GM21723 (cell line): ENCODE measurements around the gene SIK3.

Experiments used
- ATAC-seq: cut with Tn5 transposase; IDR thresholded peaks from one replicate; pipeline ENCODE4 v1.9.1; 2021; ENCODE audit warnings: mild to moderate bottlenecking, moderate library complexity; ENCODE audit not compliant: unreplicated experiment

Gene SIK3

DNA sequence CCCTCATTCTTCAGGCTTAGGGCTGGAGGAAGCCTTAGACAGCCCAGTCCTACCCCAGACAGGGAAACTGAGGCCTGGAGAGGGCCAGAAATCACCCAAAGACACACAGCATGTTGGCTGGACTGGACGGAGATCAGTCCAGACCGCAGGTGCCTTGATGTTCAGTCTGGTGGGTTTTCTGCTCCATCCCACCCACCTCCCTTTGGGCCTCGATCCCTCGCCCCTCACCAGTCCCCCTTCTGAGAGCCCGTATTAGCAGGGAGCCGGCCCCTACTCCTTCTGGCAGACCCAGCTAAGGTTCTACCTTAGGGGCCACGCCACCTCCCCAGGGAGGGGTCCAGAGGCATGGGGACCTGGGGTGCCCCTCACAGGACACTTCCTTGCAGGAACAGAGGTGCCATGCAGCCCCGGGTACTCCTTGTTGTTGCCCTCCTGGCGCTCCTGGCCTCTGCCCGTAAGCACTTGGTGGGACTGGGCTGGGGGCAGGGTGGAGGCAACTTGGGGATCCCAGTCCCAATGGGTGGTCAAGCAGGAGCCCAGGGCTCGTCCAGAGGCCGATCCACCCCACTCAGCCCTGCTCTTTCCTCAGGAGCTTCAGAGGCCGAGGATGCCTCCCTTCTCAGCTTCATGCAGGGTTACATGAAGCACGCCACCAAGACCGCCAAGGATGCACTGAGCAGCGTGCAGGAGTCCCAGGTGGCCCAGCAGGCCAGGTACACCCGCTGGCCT, 267.9 kb downstream of the SIK3 start:
- no peak for ATAC-seq

DNA sequence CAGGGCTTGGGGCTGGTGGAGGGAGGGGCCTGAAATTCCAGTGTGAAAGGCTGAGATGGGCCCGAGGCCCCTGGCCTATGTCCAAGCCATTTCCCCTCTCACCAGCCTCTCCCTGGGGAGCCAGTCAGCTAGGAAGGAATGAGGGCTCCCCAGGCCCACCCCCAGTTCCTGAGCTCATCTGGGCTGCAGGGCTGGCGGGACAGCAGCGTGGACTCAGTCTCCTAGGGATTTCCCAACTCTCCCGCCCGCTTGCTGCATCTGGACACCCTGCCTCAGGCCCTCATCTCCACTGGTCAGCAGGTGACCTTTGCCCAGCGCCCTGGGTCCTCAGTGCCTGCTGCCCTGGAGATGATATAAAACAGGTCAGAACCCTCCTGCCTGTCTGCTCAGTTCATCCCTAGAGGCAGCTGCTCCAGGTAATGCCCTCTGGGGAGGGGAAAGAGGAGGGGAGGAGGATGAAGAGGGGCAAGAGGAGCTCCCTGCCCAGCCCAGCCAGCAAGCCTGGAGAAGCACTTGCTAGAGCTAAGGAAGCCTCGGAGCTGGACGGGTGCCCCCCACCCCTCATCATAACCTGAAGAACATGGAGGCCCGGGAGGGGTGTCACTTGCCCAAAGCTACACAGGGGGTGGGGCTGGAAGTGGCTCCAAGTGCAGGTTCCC, 268.6 kb downstream of the SIK3 start, which contains the start of gene APOC3:
APOC3 (plus strand) TSS at position 383 of the 659 bp plus-strand sequence. CDS start 676 bp downstream, outside the sequence.
- ATAC-seq = no peak

DNA sequence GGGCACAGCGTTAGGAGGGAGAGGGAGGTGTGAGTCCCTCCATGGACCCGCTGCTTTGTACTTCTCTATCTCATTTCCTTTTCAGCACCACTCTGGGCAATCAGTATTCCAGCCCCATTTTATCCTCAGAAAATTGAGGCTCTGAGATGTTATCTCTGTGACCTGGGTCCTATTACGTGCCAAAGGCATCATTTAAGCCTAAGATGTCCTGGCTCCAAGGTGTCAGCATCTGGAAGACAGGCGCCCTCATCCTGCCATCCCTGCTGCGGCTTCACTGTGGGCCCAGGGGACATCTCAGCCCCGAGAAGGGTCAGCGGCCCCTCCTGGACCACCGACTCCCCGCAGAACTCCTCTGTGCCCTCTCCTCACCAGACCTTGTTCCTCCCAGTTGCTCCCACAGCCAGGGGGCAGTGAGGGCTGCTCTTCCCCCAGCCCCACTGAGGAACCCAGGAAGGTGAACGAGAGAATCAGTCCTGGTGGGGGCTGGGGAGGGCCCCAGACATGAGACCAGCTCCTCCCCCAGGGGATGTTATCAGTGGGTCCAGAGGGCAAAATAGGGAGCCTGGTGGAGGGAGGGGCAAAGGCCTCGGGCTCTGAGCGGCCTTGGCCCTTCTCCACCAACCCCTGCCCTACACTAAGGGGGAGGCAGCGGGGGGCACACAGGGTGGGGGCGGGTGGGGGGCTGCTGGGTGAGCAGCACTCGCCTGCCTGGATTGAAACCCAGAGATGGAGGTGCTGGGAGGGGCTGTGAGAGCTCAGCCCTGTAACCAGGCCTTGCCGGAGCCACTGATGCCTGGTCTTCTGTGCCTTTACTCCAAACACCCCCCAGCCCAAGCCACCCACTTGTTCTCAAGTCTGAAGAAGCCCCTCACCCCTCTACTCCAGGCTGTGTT, 269.4 kb downstream of the SIK3 start:
- ATAC-seq = no peak

DNA sequence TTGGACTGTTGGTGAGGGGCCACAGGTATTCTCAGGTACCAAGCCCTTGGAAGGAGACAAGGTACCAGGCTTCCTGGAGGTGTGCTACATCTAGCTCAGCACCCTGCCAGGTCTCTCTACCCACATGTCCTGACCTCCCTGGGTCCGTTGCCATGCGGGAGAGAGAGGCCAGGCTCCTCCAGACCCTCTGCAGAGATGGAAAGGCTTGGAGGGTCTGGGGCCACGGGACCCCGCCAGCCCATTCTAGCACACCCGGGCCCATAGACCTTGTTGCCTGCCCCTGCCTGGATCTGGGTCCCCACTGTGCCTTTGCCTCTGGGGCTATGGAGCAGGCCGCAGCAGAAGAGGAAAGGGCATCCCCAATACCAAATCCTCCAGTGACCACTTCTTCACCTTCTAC, 270.8 kb downstream of the SIK3 start:
- ATAC-seq = no peak

DNA sequence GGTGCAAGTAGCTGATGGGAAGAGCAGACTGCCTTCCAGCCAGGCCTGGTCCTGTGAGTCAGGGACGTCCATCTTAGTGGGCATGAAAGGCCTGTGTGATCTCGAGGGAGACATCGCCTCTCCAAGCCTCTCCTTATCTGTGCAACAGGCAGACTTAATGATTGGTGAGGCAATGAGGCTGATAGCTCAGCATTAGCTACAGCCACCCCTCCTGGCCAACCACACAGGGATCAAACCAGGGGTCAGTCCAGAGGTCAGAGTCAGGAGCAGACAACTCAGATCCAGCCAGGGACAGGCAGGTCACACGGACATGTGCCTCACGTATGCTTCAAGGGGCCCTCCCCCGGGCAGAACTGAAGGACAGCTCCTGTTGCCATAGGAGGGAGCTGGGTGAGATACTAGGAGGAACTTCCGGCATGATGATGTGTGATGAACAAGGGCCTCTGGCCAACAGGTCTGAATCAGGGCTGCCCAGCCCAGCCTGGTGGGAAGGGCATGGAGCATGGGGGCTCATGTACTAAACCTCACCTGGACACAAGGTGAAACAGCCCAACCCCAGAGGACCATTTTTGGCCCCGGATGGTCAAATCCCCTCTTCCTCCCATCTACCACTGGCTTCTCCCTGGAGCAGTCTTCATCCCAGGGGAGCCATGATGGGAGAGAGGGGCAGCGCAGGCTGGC, 271.3 kb downstream of the SIK3 start:
- ATAC-seq = no peak

DNA sequence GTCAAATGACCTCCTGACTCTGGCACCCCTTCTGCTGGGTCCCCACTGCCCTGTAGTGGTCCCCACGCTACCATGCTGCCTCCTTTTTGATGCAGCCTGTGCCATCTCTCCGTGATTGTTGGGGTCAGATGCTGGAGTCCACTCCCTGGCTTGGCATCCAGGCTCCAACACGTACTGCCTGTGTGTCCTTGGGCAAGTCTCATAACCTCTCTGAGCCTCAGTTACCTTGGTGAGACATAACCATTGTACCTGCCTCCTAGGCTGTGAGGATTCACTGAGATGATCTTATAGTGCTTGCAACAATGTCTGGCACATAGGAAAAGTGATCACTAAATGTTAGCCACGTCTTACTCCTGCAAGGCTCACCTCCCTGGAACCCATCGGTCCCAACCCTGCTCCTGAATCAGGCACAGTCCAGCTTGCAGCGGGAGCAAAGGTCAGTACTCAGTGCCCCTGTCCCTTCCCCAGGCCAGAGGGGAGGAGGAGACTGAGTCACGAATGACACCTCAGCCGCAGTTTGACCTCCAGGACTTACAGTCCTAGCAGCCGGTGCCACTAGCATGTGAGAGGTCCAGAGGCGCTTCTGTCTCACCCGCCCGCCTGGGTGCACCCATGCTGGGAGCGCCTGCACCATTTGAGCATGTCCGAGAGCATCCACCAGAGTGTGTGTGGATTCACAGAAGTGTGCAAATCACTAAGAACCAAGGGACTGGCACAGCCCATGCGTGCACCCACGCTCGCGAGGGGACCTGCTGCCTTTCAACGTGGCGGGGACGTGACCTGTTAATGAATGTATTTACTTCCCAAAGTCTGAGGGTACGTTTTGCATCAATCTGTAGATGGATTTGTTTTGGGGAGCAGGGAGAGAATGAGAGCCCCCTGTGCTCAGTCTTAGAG, 272.1 kb downstream of the SIK3 start:
- no peak for ATAC-seq

DNA sequence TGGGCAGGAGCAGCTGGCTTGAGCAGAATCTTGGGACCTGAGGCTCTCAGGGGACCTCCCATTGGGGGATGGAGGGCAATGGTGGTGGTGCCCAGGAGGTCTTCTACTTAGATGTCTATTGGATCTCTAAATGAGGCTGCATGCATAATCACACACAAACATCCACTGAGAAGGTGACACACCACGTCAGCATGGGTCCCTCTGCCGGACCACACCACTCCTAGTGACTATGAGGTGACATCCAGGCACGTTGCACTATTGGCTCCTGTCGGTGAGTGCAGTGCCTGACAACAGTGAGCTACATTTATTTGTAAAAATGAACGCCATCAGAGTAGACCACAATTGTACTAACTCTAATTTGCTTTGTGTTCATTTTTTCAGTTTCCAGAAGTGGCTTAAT, 272.8 kb downstream of the SIK3 start:
- ATAC-seq = no peak

DNA sequence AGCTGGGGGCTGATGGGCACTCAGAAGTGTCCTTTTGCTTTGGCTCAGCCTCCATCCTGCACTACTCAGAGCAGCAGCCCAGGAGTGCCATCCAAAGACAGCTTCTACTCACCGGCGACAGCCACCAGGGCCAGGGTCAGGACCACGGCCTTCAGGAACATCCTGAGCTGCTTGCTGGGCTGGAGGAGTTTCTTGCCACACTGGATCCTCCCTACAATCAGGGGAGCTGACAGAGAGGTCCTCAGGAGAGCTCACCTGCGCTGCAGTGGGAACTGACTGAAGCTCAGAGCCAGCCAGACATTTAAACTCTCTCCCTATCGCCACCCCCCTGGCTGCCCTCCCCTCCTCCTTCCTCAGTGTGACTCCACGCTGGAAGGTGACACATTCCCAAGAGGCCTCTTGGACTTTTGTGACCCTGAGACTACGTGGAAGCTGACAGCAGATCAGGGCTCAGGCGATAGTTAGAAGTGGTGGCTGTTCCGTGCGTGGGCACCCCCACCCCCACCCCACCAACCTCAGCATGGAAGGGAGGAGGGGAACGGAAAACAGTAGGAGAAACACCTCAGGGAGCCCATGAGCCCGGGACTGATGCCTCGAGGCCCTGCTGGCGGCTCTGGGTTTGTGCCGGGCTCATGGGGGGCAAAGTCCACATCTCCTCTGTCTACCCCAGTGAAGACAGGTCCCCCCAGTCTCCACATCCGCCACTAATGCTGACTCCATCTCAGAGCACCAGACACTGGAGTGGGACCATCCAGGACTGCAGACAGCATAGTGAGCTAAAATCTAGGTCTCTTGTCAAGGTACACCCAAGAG, 275.0 kb downstream of the SIK3 start, which contains the start of gene APOA4:
APOA4 (minus strand) TSS at position 274 of the 813 bp plus-strand sequence; CDS start at position 161, 113 bp downstream.
- ATAC-seq = no peak

DNA sequence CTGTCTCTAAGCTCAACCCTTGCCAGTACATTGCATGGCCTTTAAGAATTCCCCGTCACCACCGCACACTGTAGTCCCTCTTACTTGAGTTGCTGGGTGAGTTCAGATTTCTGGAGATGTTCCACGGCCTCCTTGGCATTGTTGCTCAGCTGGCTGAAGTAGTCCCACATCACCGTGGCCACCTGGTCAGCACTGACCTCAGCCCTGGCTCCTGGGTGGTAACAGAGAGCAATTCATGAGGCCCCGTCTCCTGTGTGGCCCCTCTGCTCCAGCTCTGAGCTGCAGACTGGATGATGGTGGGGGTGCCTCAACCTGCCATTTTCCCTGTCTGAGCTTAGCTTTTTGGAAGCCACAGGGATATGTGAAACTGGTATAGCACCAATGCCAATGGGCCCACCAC, 275.7 kb downstream of the SIK3 start:
- no peak for ATAC-seq

DNA sequence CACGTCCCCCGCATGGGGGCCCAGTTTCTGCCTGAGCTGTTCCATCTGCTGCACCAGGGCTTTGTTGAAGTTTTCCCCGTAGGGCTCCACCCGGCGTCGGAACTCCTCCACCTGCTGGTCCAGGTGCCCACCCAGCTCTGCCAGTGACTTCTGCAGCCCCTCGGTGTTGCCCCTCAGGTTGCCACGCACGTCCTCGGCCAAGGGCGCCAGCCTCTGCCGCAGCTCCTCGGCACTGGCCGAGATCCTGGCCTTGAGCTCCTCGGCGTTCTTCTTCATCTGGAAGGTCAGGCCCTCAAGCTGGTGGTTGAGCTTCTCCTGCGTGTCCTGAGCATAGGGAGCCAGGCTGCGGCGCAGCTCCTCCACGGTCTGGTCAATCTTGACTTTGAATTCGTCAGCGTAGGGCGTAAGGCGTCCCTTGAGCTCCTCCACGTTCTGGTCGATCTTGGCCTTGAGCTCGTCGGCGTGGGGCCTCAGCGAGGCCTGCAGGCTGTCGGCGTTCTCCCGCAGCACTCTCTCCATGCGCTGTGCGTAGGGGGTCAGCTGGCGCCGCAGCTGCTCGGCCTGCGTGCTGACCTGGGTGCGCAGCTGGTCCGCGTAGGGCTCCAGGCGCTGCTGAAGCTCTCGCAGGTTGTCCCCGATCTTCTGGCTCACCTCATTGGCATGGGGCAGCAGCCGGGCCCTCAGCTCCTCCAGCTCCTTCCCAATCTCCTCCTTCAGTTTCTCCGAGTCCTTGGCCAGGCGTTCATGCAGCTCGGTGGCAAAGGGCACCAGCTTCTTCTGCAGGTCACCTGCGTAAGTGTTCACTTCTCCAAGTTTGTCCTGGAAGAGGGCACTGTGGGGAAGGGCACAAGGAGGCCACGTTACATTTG, 276.9 kb downstream of the SIK3 start:
- no peak for ATAC-seq

DNA sequence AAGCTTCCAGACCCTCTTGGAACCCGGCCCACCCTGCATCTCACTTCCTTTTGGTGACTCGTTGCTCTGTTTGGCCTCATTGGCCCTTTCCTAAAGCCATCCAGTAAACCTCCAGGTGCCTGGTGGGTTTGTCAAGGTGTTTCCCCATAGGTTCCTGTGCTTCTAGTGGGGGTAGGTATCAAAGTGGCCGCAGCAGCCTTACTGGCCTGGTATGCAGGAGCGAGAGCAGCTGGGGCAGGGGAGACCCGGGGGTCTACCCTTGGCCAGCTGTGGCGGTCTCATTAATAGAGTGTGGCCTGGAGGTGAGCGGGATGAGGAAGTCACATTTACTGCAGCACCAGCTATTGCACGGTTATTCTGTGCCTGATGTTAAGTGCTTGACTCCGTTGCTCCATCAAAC, 279.2 kb downstream of the SIK3 start:
- ATAC-seq = no peak

DNA sequence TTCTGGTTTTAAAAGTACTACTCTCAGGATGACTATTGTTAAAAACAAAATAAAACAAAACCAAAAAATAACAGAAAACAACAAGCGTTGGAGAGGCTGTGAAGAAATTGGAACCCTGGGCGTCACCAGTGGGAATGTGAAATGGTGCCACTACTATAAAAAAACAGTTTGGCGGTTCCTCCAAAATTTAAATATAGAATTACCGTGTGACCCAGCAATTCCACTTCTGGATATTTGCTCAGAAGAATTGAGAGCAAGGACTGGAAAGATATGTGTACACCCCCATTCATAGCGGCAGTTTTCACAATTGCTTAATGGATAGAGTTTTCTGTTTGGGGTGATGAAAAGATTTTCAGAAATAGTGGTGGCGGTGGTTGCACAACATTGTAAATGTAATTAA, 283.7 kb downstream of the SIK3 start:
- ATAC-seq = no peak

DNA sequence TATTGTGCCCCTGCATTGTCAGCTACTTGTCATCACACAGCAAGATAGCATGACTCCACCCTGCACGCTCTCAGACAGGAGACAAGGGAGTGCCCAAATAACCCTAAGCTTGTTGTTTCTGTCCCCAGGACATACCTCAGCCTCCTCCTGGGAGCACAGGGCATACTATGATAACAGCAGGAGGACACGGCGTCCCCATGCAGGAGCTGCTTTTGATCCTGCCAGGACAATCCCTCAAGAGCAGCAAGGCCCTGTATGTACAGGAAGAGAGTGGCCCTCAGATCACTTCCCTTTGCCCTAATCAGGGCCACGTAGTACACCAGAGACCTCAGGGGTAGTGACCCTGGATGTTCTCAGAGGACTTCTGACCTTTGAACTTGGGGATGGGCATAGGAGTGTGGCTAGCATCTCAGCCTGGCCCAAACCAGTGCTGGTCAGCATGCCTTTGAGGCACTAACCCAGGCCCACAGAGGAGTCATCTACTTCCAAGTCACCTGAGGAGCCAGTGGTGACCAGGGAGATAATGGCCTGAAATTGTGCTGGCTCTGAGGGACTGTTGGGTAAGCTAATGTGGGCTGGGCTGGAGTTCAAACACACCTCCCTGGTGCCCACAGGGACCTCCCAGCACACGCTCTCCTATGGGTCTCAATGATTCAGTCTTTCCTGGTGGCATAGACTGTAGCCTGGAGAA, 284.3 kb downstream of the SIK3 start:
- no peak for ATAC-seq

DNA sequence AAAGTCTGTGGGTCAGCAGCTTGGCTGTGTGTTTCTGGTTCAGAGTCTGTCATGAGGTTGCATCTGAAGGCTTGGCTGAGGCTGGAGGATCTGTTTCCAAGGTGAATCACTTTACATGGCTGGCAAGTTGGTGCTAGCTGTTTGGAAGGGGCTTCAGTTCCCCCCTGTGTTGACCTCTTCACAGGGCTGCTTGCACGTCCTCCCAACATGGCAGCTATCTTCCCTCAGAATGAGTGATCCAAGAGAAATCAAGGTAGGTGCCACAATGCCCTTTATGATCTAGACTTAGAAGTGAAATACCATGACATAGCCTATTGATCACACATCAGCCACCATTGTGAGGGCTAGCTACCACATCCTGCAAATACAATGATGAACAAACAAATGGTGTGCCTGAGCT, 285.1 kb downstream of the SIK3 start:
- no peak for ATAC-seq

DNA sequence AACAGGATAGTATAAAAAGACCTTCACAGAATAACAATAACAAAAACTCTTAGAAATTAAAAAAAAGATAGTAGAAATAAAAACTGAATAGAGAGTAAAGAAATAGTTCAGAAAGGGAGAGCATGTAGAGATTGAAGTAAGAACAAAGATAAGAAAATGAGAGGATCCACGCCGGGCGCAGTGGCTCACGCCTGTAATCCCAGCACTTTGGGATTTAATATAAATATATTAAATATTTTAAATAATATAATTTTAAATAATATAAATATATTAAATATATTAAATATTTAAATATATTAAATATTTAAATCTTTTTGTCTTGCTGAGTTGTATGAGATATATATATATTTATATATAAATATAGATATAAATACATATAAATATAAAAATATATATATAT, 286.1 kb downstream of the SIK3 start:
- no peak for ATAC-seq

DNA sequence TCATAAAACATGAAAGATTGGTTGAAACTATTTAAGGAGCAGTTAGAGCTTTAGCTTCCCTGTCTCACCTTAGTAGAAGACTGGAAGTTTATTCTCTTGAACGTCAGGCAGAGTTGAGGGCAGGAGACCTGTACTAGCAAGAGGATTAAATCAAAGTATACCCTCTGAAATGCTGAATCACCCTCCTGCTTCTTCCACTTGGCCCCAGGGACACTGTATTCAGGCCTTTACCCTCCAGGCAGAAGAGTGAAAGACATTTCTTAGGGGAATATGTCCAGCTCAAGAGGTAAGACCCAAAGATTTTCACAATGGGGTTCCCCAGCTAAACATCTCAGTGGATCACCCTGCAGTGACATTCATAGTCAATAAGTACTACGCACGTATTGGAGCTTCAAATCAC, 287.0 kb downstream of the SIK3 start:
- ATAC-seq = no peak
